Tibial nerve (tissue), 3 donors: Measurements from ENCODE around the gene C1orf226.

Experiments
- POLR2A ChIP-seq, 2 donors: fragments of 450-650 bp; IDR thresholded peaks; one replicate each; pipeline ENCODE4 v1.6.1; 2017; ENCODE audit warnings: antibody characterized with exemption in 2 of 2, mild to moderate bottlenecking in 2 of 2, moderate library complexity in 2 of 2
- TF ChIP-seq, protein P1 (sequence below), 5 experiments: fragments of 200-600 bp in 3 of 5; fragments of 450-650 bp in 2 of 5; sonication (generic) in 3 of 5; IDR thresholded peaks; one replicate each; pipeline ENCODE4 v1.5.1; 2016 to 2019; ENCODE audit warnings: antibody characterized with exemption in 5 of 5, mild to moderate bottlenecking in 3 of 5, moderate library complexity in 2 of 5

GRCh38 chr1:162417650-162418049 is 36.1 kb downstream of the C1orf226 start:
- TF ChIP-seq, protein P1, sequence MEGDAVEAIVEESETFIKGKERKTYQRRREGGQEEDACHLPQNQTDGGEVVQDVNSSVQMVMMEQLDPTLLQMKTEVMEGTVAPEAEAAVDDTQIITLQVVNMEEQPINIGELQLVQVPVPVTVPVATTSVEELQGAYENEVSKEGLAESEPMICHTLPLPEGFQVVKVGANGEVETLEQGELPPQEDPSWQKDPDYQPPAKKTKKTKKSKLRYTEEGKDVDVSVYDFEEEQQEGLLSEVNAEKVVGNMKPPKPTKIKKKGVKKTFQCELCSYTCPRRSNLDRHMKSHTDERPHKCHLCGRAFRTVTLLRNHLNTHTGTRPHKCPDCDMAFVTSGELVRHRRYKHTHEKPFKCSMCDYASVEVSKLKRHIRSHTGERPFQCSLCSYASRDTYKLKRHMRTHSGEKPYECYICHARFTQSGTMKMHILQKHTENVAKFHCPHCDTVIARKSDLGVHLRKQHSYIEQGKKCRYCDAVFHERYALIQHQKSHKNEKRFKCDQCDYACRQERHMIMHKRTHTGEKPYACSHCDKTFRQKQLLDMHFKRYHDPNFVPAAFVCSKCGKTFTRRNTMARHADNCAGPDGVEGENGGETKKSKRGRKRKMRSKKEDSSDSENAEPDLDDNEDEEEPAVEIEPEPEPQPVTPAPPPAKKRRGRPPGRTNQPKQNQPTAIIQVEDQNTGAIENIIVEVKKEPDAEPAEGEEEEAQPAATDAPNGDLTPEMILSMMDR (IDR thresholded peaks at IDR 0.05) = no peak
- TF ChIP-seq POLR2A (IDR thresholded peaks at IDR 0.05) = no peak
